Left renal pelvis (tissue), 4 donors: ENCODE measurements around the gene RNF157. TPM values are rescaled to one million over a fixed set of nuclear protein-coding genes. Genes with fewer than 3 reads are reported as not detected.
"Not testable (repeated sequence)": the region's sequence is repeated elsewhere in the genome, so short reads cannot be mapped to it uniquely, and the experiment has no call there.

ENCODE experiments used
- DNase-seq, 4 donors: peaks; one replicate each; pipeline ENCODE4 v3.0.0-alpha.2; 2013; ENCODE audit warnings: low read depth in 4 of 4, low spot score in 3 of 4
- polyA plus RNA-seq, 4 donors: library from polyadenylated mRNA; unstranded; fragments of 120-200 nt; gene quantifications; one replicate each; pipeline ENCODE4 v1.2.1, GENCODE V29; 2013; ENCODE audit not compliant: insufficient read length in 4 of 4

Gene RNF157
- polyA plus RNA-seq, 4 donors, result 12.4 to 30.1 (median 28.0) TPM

- DNase-seq, result no peak
Observed at GRCh38 chr17:76255801-76256429, 15.6 kb upstream of the RNF157 start.

- no peak for DNase-seq
Observed at GRCh38 chr17:76254275-76254674, 14.0 kb upstream of the RNF157 start.

- DNase-seq, result no peak
Observed at GRCh38 chr17:76253841-76254240, 13.5 kb upstream of the RNF157 start.

- not testable (repeated sequence) for DNase-seq
Observed at GRCh38 chr17:76252967-76253766, 12.9 kb upstream of the RNF157 start.

GRCh38 chr17:76252040-76252954 is 12.0 kb upstream of the RNF157 start:
- DNase-seq, result no peak

GRCh38 chr17:76251478-76252039 is 11.3 kb upstream of the RNF157 start:
- no peak for DNase-seq

- no peak for DNase-seq
Observed at GRCh38 chr17:76250141-76250540, 9.8 kb upstream of the RNF157 start.

- DNase-seq, result no peak
Observed at GRCh38 chr17:76248013-76248782, 7.9 kb upstream of the RNF157 start.

- DNase-seq, result no peak
Observed at GRCh38 chr17:76247304-76247703, 7.0 kb upstream of the RNF157 start.

GRCh38 chr17:76246080-76247066 is 6.1 kb upstream of the RNF157 start:
- no peak for DNase-seq

GRCh38 chr17:76244721-76245120 is 4.4 kb upstream of the RNF157 start:
- DNase-seq, result not testable (repeated sequence)

- DNase-seq, result no peak
Observed at GRCh38 chr17:76243826-76244679, 3.8 kb upstream of the RNF157 start.

GRCh38 chr17:76241691-76242255 is 1.5 kb upstream of the RNF157 start:
- DNase-seq, result no peak

- no peak for DNase-seq
Observed at GRCh38 chr17:76241204-76241538, 878 bp upstream of the RNF157 start.

- no peak for DNase-seq
Observed at GRCh38 chr17:76239538-76240274, 587 bp downstream of the RNF157 start.

GRCh38 chr17:76238847-76239537 is 1.3 kb downstream of the RNF157 start:
- DNase-seq, result no peak
